Lower lobe of right lung (tissue), 2 donors: Measurements from ENCODE around the gene FADS1. TPM values are rescaled to one million over a fixed set of nuclear protein-coding genes. Genes with fewer than 3 reads are reported as not detected.

Experiments used
- ATAC-seq, 2 donors: fragments of 200-7000 bp; cut with Tn5 transposase; one replicate each; pipeline ENCODE4 v1.9.1; 2020 to 2022; ENCODE audit warnings: mild to moderate bottlenecking in 2 of 2, moderate library complexity in 2 of 2
- DNase-seq: peaks from one replicate; pipeline ENCODE4 v3.0.0-alpha.2; 2020
- H3K27ac ChIP-seq: fragments of 200-600 bp; one replicate; pipeline ENCODE4 v1.8.0; 2022
- H3K27me3 ChIP-seq: fragments of 200-600 bp; one replicate; pipeline ENCODE4 v1.8.0; 2022; ENCODE audit warnings: low read depth
- H3K36me3 ChIP-seq: fragments of 200-600 bp; one replicate; pipeline ENCODE4 v1.8.0; 2022; ENCODE audit warnings: mild to moderate bottlenecking
- H3K4me1 ChIP-seq: fragments of 200-600 bp; one replicate; pipeline ENCODE4 v1.8.0; 2022
- H3K4me3 ChIP-seq: fragments of 200-600 bp; one replicate; pipeline ENCODE4 v1.8.0; 2022; ENCODE audit warnings: mild to moderate bottlenecking
- H3K9me3 ChIP-seq: fragments of 200-600 bp; one replicate; pipeline ENCODE4 v1.8.0; 2022
- CTCF ChIP-seq: fragments of 200-600 bp; IDR thresholded peaks from one replicate; pipeline ENCODE4 v1.8.0; 2022; ENCODE audit warnings: antibody characterized with exemption, mild to moderate bottlenecking
- intact Hi-C: fragments of 100-400 bp; cut with DNase I; formaldehyde crosslinking; loops from one replicate; pipeline ENCODE4 v1.11.0; 2022
- total RNA-seq: library from RNA; stranded (reverse); fragmentation: NEBNext Ultra II Directional; extraction: Animal tissue kit (Norgen Biotek cat#: 25700); gene quantifications from one replicate; pipeline ENCODE4 v1.2.1, GENCODE V29; 2021
- donor health status: DM: no; HTN: yes; CAD: no; lungs with severe emphysema.

Gene FADS1
- total RNA-seq, 1 donor from 2014 or later, result 63.6 TPM

DNA sequence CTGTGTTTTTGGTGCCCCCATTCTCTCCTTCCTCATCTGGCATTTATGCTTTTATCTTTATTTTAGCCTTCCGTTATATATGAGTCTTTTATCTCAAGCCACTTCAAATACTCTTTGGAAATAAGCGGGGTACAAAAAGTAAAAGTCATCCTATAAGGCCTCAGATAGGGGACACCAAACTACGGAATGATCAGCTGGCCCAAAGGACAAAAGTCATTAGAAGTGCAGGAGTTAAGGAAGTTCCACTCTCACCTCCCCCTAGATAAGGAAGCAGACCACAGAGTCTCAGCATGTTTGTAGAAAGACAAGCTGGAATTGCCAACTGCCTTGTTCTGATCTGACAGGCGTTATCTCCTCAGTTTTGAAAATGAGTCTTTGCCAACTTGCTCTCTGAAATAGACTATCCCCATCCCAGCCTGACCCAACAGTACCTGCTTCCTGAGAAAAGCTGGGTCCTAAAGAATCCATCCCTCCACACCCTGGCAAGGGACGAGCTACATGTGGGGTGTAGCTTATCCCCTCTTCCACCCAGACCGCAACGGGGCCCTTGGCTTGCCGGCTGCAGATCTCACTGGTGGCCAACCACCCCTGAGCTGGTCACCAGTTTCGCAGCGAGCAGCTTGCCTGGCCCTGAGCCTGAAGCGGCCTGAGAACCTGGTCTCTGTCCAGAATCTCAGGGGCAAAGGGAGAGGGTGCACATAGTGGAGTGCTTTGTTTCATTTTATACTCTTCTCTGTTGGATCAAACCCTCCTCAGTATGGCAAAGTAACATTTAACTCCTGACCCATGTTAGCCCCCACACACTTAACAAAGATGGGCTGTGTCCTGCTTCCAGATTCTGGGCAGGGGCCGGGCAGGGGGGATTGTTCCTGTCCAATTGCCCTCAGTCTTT is 25.1 kb upstream of the FADS1 start:
- H3K27me3 ChIP-seq, result no peaks in the 10 kb centered on the region
- peaks cover 42% of the 10 kb centered on the region for H3K36me3 ChIP-seq
- H3K9me3 ChIP-seq, result no peaks in the 10 kb centered on the region
- no peak for DNase-seq
- intact Hi-C loops, result no loop called here
- no peak for TF ChIP-seq CTCF
- ATAC-seq, result no peak
- H3K4me1 ChIP-seq, result no peaks in the 10 kb centered on the region
- no peak overlapping the region for H3K4me3 ChIP-seq
- H3K27ac ChIP-seq, result no peak overlapping the region

- ATAC-seq (no peak), DNase-seq (no peak)
- H3K4me1 ChIP-seq, result peaks cover under 1% of the 10 kb centered on the region
- H3K4me3 ChIP-seq, result no peak overlapping the region
- TF ChIP-seq CTCF, result no peak
- intact Hi-C loops, result no loop called here
- H3K36me3 ChIP-seq, result peaks cover 42% of the 10 kb centered on the region
- no peaks in the 10 kb centered on the region for H3K9me3 ChIP-seq
- H3K27me3 ChIP-seq, result no peaks in the 10 kb centered on the region
- H3K27ac ChIP-seq, result no peak overlapping the region
These were observed 23.6 kb upstream of the FADS1 start for GRCh38 chr11:61840371-61840770.

DNA sequence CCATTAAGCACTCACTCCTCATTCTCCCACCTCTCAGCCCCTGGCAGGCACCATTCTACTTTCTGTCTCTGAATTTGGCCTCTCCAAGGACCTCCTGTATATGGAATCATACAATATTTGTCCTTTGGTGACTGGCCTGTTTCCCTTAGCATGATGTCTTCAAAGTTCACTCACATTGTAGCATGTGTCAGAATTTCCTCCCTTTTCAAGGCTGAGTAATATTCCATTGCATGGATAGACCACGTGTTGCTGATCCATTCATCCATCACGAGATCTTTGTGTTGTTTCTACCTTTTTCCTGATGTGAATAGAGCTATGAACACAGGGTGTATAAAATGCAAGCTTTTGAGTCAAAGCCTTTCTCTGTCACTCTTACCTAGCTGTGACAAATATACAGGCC is 22.9 kb upstream of the FADS1 start:
- Histone ChIP-seq H3K9me3 (no peaks in the 10 kb centered on the region), H3K36me3 (peaks cover 42% of the 10 kb centered on the region), H3K4me3 (no peak overlapping the region), H3K27ac (no peak overlapping the region), H3K4me1 (peaks cover 6% of the 10 kb centered on the region), H3K27me3 (no peaks in the 10 kb centered on the region)
- no peak for TF ChIP-seq CTCF
- DNase-seq (no peak), ATAC-seq (no peak)
- intact Hi-C loops, result no loop called here

- DNase-seq (no peak), ATAC-seq (no peak)
- intact Hi-C loops, result no loop called here
These were observed 22.1 kb upstream of the FADS1 start for GRCh38 chr11:61838921-61839320.

GRCh38 chr11:61838501-61838900 is 21.7 kb upstream of the FADS1 start:
- no peak overlapping the region for H3K4me3 ChIP-seq
- H3K4me1 ChIP-seq, result peaks cover 15% of the 10 kb centered on the region
- DNase-seq (no peak), ATAC-seq (no peak)
- peaks cover 33% of the 10 kb centered on the region for H3K36me3 ChIP-seq
- H3K9me3 ChIP-seq, result no peaks in the 10 kb centered on the region
- no peaks in the 10 kb centered on the region for H3K27me3 ChIP-seq
- intact Hi-C loops, result no loop called here
- no peak for TF ChIP-seq CTCF
- no peak overlapping the region for H3K27ac ChIP-seq

More at GRCh38 chr11:61838921-61839320, 22.1 kb upstream of the FADS1 start:
- TF ChIP-seq CTCF, result no peak
- Histone ChIP-seq H3K36me3 (peaks cover 37% of the 10 kb centered on the region), H3K4me3 (no peak overlapping the region), H3K27me3 (no peaks in the 10 kb centered on the region), H3K4me1 (peaks cover 15% of the 10 kb centered on the region), H3K27ac (no peak overlapping the region), H3K9me3 (no peaks in the 10 kb centered on the region)
